Subcutaneous abdominal adipose tissue (tissue), 5 donors: ENCODE measurements around the gene PARD6G.

Experiments used
- H3K27ac ChIP-seq: one replicate; pipeline ENCODE4 v1.7.0; 2013; ENCODE audit warnings: low read depth, mild to moderate bottlenecking, inconsistent platforms, low read length, moderate library complexity
- H3K27me3 ChIP-seq, 5 donors: one replicate each; pipeline ENCODE4 v1.7.0; 2013; ENCODE audit warnings: low read length in 5 of 5, inconsistent platforms in 1 of 5; ENCODE audit not compliant: control insufficient read depth in 5 of 5, insufficient read depth in 4 of 5
- H3K36me3 ChIP-seq, 5 donors: one replicate each; pipeline ENCODE4 v1.7.0; 2013; ENCODE audit warnings: low read length in 5 of 5; ENCODE audit not compliant: control insufficient read depth in 5 of 5, insufficient read depth in 5 of 5
- H3K4me1 ChIP-seq, 5 donors: one replicate each; pipeline ENCODE4 v1.7.0; 2013; ENCODE audit warnings: low read length in 5 of 5, mild to moderate bottlenecking in 3 of 5, moderate library complexity in 1 of 5; ENCODE audit not compliant: control insufficient read depth in 5 of 5, insufficient read depth in 5 of 5
- H3K4me3 ChIP-seq, 5 donors: one replicate each; pipeline ENCODE4 v1.7.0; 2013; ENCODE audit warnings: low read length in 5 of 5, low read depth in 1 of 5
- H3K9ac ChIP-seq, 5 donors: one replicate each; pipeline ENCODE4 v1.7.0; 2013; ENCODE audit warnings: low read length in 5 of 5, mild to moderate bottlenecking in 4 of 5, moderate library complexity in 3 of 5
- H3K9me3 ChIP-seq, 5 donors: one replicate each; pipeline ENCODE4 v1.7.0; 2013; ENCODE audit warnings: low read length in 5 of 5; ENCODE audit not compliant: control insufficient read depth in 5 of 5
- donor health status: healthy.
- donor health status: healthy.
- donor health status: healthy.
- donor health status: healthy.
- donor health status: healthy.

Gene PARD6G

GRCh38 chr18:80135136-80135535 lies 112.2 kb downstream of the PARD6G start:
- no peaks in the 10 kb centered on the region for H3K27me3 ChIP-seq
- no peak overlapping the region for H3K9ac ChIP-seq
- no peaks in the 10 kb centered on the region for H3K4me1 ChIP-seq
- no peak overlapping the region for H3K27ac ChIP-seq
- peaks cover 28 to 66% (median 53%) of the 10 kb centered on the region in 5 donors for H3K36me3 ChIP-seq
- no peaks in the 10 kb centered on the region for H3K9me3 ChIP-seq
- no peak overlapping the region for H3K4me3 ChIP-seq

GRCh38 chr18:80133124-80133523 lies 114.2 kb downstream of the PARD6G start:
- H3K9me3 ChIP-seq = no peaks in the 10 kb centered on the region
- no peaks in the 10 kb centered on the region for H3K27me3 ChIP-seq
- no peak overlapping the region for H3K9ac ChIP-seq
- H3K4me3 ChIP-seq = no peak overlapping the region
- no peak overlapping the region for H3K27ac ChIP-seq
- H3K4me1 ChIP-seq = no peaks in the 10 kb centered on the region
- peaks cover 21 to 49% (median 44%) of the 10 kb centered on the region in 5 donors for H3K36me3 ChIP-seq

GRCh38 chr18:80132180-80132812 lies 115.0 kb downstream of the PARD6G start:
- H3K27me3 ChIP-seq = no peaks in the 10 kb centered on the region
- H3K9me3 ChIP-seq = no peaks in the 10 kb centered on the region
- H3K4me3 ChIP-seq = no peak overlapping the region
- no peaks in the 10 kb centered on the region for H3K4me1 ChIP-seq
- no peak overlapping the region for H3K27ac ChIP-seq
- no peak overlapping the region for H3K9ac ChIP-seq
- peaks cover 21 to 40% (median 36%) of the 10 kb centered on the region in 5 donors for H3K36me3 ChIP-seq

- Histone ChIP-seq H3K27me3 (no peaks in the 10 kb centered on the region), H3K4me1 (no peaks in the 10 kb centered on the region), H3K9ac (no peak overlapping the region), H3K4me3 (no peak overlapping the region), H3K36me3 (peaks cover 16 to 23% (median 18%) of the 10 kb centered on the region in 5 donors), H3K9me3 (no peaks in the 10 kb centered on the region), H3K27ac (no peak overlapping the region)
Observed at GRCh38 chr18:80130555-80130954, 116.8 kb downstream of the PARD6G start.

GRCh38 chr18:80129672-80130367 lies 117.5 kb downstream of the PARD6G start:
- Histone ChIP-seq H3K36me3 (peaks cover 11 to 19% (median 15%) of the 10 kb centered on the region in 5 donors), H3K9me3 (no peaks in the 10 kb centered on the region), H3K9ac (no peak overlapping the region), H3K27me3 (no peaks in the 10 kb centered on the region), H3K4me1 (no peaks in the 10 kb centered on the region), H3K4me3 (no peak overlapping the region), H3K27ac (no peak overlapping the region)

- Histone ChIP-seq H3K9me3 (no peaks in the 10 kb centered on the region), H3K27me3 (no peaks in the 10 kb centered on the region), H3K9ac (no peak overlapping the region), H3K4me3 (no peak overlapping the region), H3K4me1 (no peaks in the 10 kb centered on the region), H3K27ac (no peak overlapping the region), H3K36me3 (peaks cover 0 to 6% (median 0%) of the 10 kb centered on the region in 5 donors)
Observed at GRCh38 chr18:80127635-80128034, 119.7 kb downstream of the PARD6G start.

GRCh38 chr18:80126797-80127196 lies 120.5 kb downstream of the PARD6G start:
- Histone ChIP-seq H3K9ac (no peak overlapping the region), H3K27me3 (no peaks in the 10 kb centered on the region), H3K9me3 (no peaks in the 10 kb centered on the region), H3K36me3 (peaks cover 0 to 4% (median 0%) of the 10 kb centered on the region in 5 donors), H3K4me1 (no peaks in the 10 kb centered on the region), H3K4me3 (no peak overlapping the region), H3K27ac (no peak overlapping the region)

GRCh38 chr18:80124131-80124530 lies 123.2 kb downstream of the PARD6G start:
- Histone ChIP-seq H3K9me3 (no peaks in the 10 kb centered on the region), H3K27ac (no peak overlapping the region), H3K27me3 (no peaks in the 10 kb centered on the region), H3K36me3 (peaks cover 5 to 9% (median 7%) of the 10 kb centered on the region in 5 donors), H3K4me1 (peaks cover 0 to 18% (median 11%) of the 10 kb centered on the region in 5 donors), H3K4me3 (no peak overlapping the region), H3K9ac (no peak overlapping the region)

- Histone ChIP-seq H3K27ac (no peak overlapping the region), H3K27me3 (no peaks in the 10 kb centered on the region)
Observed at GRCh38 chr18:80120932-80121331, 126.4 kb downstream of the PARD6G start.

GRCh38 chr18:80119111-80119510 lies 128.2 kb downstream of the PARD6G start:
- Histone ChIP-seq H3K9ac (no peak overlapping the region), H3K36me3 (peaks cover 5 to 14% (median 11%) of the 10 kb centered on the region in 5 donors), H3K9me3 (no peaks in the 10 kb centered on the region), H3K27ac (no peak overlapping the region), H3K4me1 (peaks cover 0 to 28% (median 11%) of the 10 kb centered on the region in 5 donors), H3K4me3 (no peak overlapping the region), H3K27me3 (no peaks in the 10 kb centered on the region)

More at GRCh38 chr18:80120932-80121331, 126.4 kb downstream of the PARD6G start:
- H3K9me3 ChIP-seq = no peaks in the 10 kb centered on the region
- H3K36me3 ChIP-seq = peaks cover 5 to 14% (median 11%) of the 10 kb centered on the region in 5 donors
- H3K4me1 ChIP-seq = peaks cover 0 to 20% (median 11%) of the 10 kb centered on the region in 5 donors
- no peak overlapping the region for H3K9ac ChIP-seq
- no peak overlapping the region for H3K4me3 ChIP-seq
